GDM1 (cell line): ENCODE results near the gene ZSWIM5.
A peak's percentile ranks its signal among the peaks of the same experiment; 100 is the strongest.

Source experiments
- DNase-seq: peaks from one replicate; lab custom pipeline; 2025; lab: John Stamatoyannopoulos, UW

ZSWIM5 gene

GRCh38 chr1:45026446-45026845 is 180.0 kb downstream of the ZSWIM5 start:
- no peak for DNase-seq

GRCh38 chr1:45023663-45024062 is 182.7 kb downstream of the ZSWIM5 start:
- DNase-seq, result no peak

GRCh38 chr1:45018599-45019230 is 187.7 kb downstream of the ZSWIM5 start:
- DNase-seq, result peak; percentile 34

- no peak for DNase-seq
Observed at GRCh38 chr1:45016767-45017166, 189.6 kb downstream of the ZSWIM5 start.

- DNase-seq, result no peak
Observed at GRCh38 chr1:45016090-45016697, 190.2 kb downstream of the ZSWIM5 start.

GRCh38 chr1:45015683-45016082 is 190.7 kb downstream of the ZSWIM5 start:
- DNase-seq, result no peak

- peak; percentile 68 for DNase-seq
Observed at GRCh38 chr1:45014321-45015028, 191.9 kb downstream of the ZSWIM5 start.

GRCh38 chr1:45013551-45014209 is 192.7 kb downstream of the ZSWIM5 start:
- DNase-seq, result no peak

GRCh38 chr1:45012639-45013278 is 193.6 kb downstream of the ZSWIM5 start:
- peak; percentile 72 for DNase-seq

GRCh38 chr1:45011837-45012638 is 194.4 kb downstream of the ZSWIM5 start, which contains the start of gene UROD:
UROD (plus strand) TSS chr1:45012254; CDS start chr1:45012266, 12 bp downstream.
- DNase-seq, result peak; percentile 93

- peak; percentile 67 for DNase-seq
Observed at GRCh38 chr1:45010855-45011811, 195.3 kb downstream of the ZSWIM5 start, which contains the start of gene HECTD3. HECTD3 (minus strand) TSS chr1:45011324; CDS start chr1:45011257, 67 bp downstream.

GRCh38 chr1:45009956-45010854 is 196.2 kb downstream of the ZSWIM5 start:
- no peak for DNase-seq

- DNase-seq, result no peak
Observed at GRCh38 chr1:45009296-45009865, 197.0 kb downstream of the ZSWIM5 start.

- no peak for DNase-seq
Observed at GRCh38 chr1:45008516-45008915, 197.9 kb downstream of the ZSWIM5 start.

- DNase-seq, result no peak
Observed at GRCh38 chr1:45008076-45008475, 198.3 kb downstream of the ZSWIM5 start.

- DNase-seq, result no peak
Observed at GRCh38 chr1:45007311-45007710, 199.1 kb downstream of the ZSWIM5 start.

- no peak for DNase-seq
Observed at GRCh38 chr1:45005761-45006160, 200.6 kb downstream of the ZSWIM5 start.

- no peak for DNase-seq
Observed at GRCh38 chr1:45004281-45004920, 202.0 kb downstream of the ZSWIM5 start.
